ENCODE measurements around the gene OR9I1. TPM values are rescaled to one million over a fixed set of nuclear protein-coding genes. Genes with fewer than 3 reads are reported as not detected.

Gene OR9I1
- total and polyA plus RNA-seq, 2 of the 13 experiments (the other 11 are each of a cell fraction or from before 2014, with no cell fraction given), result not detected

GRCh38 chr11:58127350-58127749 lies 2.0 kb upstream of the OR9I1 start:
- H3K36me3 ChIP-seq (replicated peaks in 1 of 2; ENCODE audit: control insufficient read depth in 1 of 2, insufficient read depth in 2 of 2, low read length in 2 of 2), result no peaks in the 10 kb centered on the region
- no peak overlapping the region for H3K27ac ChIP-seq (ENCODE audit: extremely low read length, insufficient read depth, low read length)
- H3K4me2 ChIP-seq (ENCODE audit: low read depth, low read length), result no peak overlapping the region
- no TSS peak for BruUV-seq (replicated peaks)
- CTCF ChIA-PET (ENCODE audit: low intra/inter-chr PET ratio, low total read pairs), result no interaction called here
- no peaks in the 10 kb centered on the region for H3K79me2 ChIP-seq (ENCODE audit: insufficient read depth, low read length)
- in situ Hi-C loops (cut with HindIII; ENCODE audit: extremely low pct_ligation_motif_present, low pct_unique_long_range_greater_than_20kb), result no loop called here
- H4K20me1 ChIP-seq (ENCODE audit: insufficient read depth, low read length), result no peaks in the 10 kb centered on the region
- intact Hi-C loops (cut with micrococcal nuclease; ENCODE audit: unreplicated experiment), result no loop called here
- H2AFZ ChIP-seq (ENCODE audit: low read length), result no peak overlapping the region
- TF ChIP-seq ZFP41 (CRISPR knock-in tag; IDR thresholded peaks at IDR 0.05; ENCODE audit: borderline replicate concordance), result no peak
- no peak for TF ChIP-seq PRMT3 (CRISPR knock-in tag; IDR thresholded peaks at IDR 0.05; ENCODE audit: borderline replicate concordance, low read depth)
- no peak for TF ChIP-seq SMARCE1 (IDR thresholded peaks at IDR 0.05; ENCODE audit: borderline replicate concordance)
- no peak for TF ChIP-seq NR0B2 (CRISPR knock-in tag; IDR thresholded peaks at IDR 0.05)
- TF ChIP-seq ZFX (CRISPR knock-in tag; IDR thresholded peaks at IDR 0.05; ENCODE audit: low read depth), result no peak
- TF ChIP-seq CEBPG (CRISPR knock-in tag; IDR thresholded peaks at IDR 0.05), result no peak
- no peak for TF ChIP-seq GMEB1 (CRISPR knock-in tag; IDR thresholded peaks at IDR 0.05; ENCODE audit: borderline replicate concordance)
- no peak for TF ChIP-seq ZNF674 (CRISPR knock-in tag; IDR thresholded peaks at IDR 0.05; ENCODE audit: low read depth)
- no peak for TF ChIP-seq ZFP36L2 (CRISPR knock-in tag; IDR thresholded peaks at IDR 0.05)
- TF ChIP-seq ZNF281 (CRISPR knock-in tag; IDR thresholded peaks at IDR 0.05; ENCODE audit: borderline replicate concordance), result no peak
- no peak for TF ChIP-seq CSRNP1 (CRISPR knock-in tag; IDR thresholded peaks at IDR 0.05)
- no peak for TF ChIP-seq ELF4 (CRISPR knock-in tag; IDR thresholded peaks at IDR 0.05; ENCODE audit: borderline replicate concordance)
- no peak for TF ChIP-seq IRF1 (CRISPR knock-in tag; IDR thresholded peaks at IDR 0.05; ENCODE audit: low read depth)
- no peak for TF ChIP-seq RNF2 (conservative IDR thresholded peaks at IDR 0.05; ENCODE audit: low read depth)
- TF ChIP-seq KDM4B (CRISPR knock-in tag; IDR thresholded peaks at IDR 0.05), result no peak
- no peak for TF ChIP-seq MTA1 (CRISPR knock-in tag; IDR thresholded peaks at IDR 0.05; ENCODE audit: borderline replicate concordance)
- DNase-seq (ENCODE audit: low spot score) (no peak), ATAC-seq (no peak), FAIRE-seq (no peak)
- no peak overlapping the region for H3K4me3 ChIP-seq (replicated peaks in 1 of 3; ENCODE audit: insufficient read depth in 1 of 3, low read depth in 2 of 3, low read length in 3 of 3)
- no peaks in the 10 kb centered on the region for H3K9me3 ChIP-seq (ENCODE audit: low read length)
- POLR2A ChIA-PET, result no interaction called here
- peaks cover 0 to 4% of the 10 kb centered on the region in 2 experiments; a peak in 1 of 5 replicates for H3K27me3 ChIP-seq (ENCODE audit: control insufficient read depth in 1 of 2, insufficient read depth in 2 of 2, low read length in 2 of 2)
- H3K4me1 ChIP-seq (ENCODE audit: insufficient read depth, low read length), result no peaks in the 10 kb centered on the region
- no peak overlapping the region for H3K9ac ChIP-seq (ENCODE audit: insufficient read depth, low read depth, low read length)
